Testis (tissue), 3 donors: ENCODE results near the gene PCED1A. TPM values are rescaled to one million over a fixed set of nuclear protein-coding genes. Genes with fewer than 3 reads are reported as not detected.
A peak's percentile ranks its signal among the peaks of the same experiment; 100 is the strongest.

Experiments
- DNase-seq: peaks from one replicate; pipeline ENCODE4 v3.0.0-alpha.2; 2019
- H3K27ac ChIP-seq, 2 donors: fragments of 200-600 bp; sonication (generic); one replicate each; pipeline ENCODE4 v1.5.1; 2019
- H3K27me3 ChIP-seq: fragments of 200-600 bp; sonication (generic); one replicate; pipeline ENCODE4 v1.5.1; 2019
- H3K36me3 ChIP-seq: fragments of 200-600 bp; sonication (generic); one replicate; pipeline ENCODE4 v1.5.1; 2017; ENCODE audit warnings: low read depth; ENCODE audit errors: missing control alignments
- H3K4me1 ChIP-seq: fragments of 200-600 bp; sonication (generic); one replicate; pipeline ENCODE4 v1.5.1; 2019
- H3K4me3 ChIP-seq, 2 donors: fragments of 200-600 bp; sonication (generic); one replicate each; pipeline ENCODE4 v1.5.1; 2017 to 2019
- H3K9me3 ChIP-seq: fragments of 200-600 bp; sonication (generic); one replicate; pipeline ENCODE4 v1.5.1; 2017
- CTCF ChIP-seq, 3 experiments: fragments of 450-650 bp in 2 of 3; fragments of 200-600 bp in 1 of 3; sonication (generic) in 1 of 3; IDR thresholded peaks; one replicate each; pipeline ENCODE4 v1.5.1; 2016 to 2019; ENCODE audit warnings: antibody characterized with exemption in 3 of 3, mild to moderate bottlenecking in 2 of 3, moderate library complexity in 1 of 3
- POLR2A ChIP-seq: fragments of 450-650 bp; IDR thresholded peaks from one replicate; pipeline ENCODE4 v1.6.1; 2017; ENCODE audit warnings: antibody characterized with exemption, mild to moderate bottlenecking, moderate library complexity
- WGBS, 2 donors: methylation state at CpG; one replicate each; pipeline ENCODE4 v1.1.5; 2018; 5-methylcytosine and 5-hydroxymethylcytosine counted together
- intact Hi-C: fragments of 100-400 bp; cut with DNase I; formaldehyde crosslinking; loops from one replicate; pipeline ENCODE4 v1.15.1; 2023; ENCODE audit warnings: low total_unique reads
- polyA plus RNA-seq: library from polyadenylated mRNA; stranded (reverse); fragments of 350-450 nt; fragmentation: Illumina TruSeq; extraction: RNeasy Lipid Tissue Mini Kit (QIAGEN cat#74804); gene quantifications from one replicate; pipeline ENCODE4 v1.2.3, GENCODE V29; 2014; ENCODE audit warnings: low read depth, low replicate concordance; ENCODE audit not compliant: insufficient read depth
- total RNA-seq, 2 donors: library from RNA; depleted of rRNA; stranded (reverse); fragments of >200 nt; gene quantifications; one replicate each; pipeline ENCODE4 v1.2.3, GENCODE V29; 2016

Gene PCED1A
- total and polyA plus RNA-seq, 3 donors from 2014 or later = 20.8 to 51.1 (median 46.0) TPM

GRCh38 chr20:2817891-2818595, 22.4 kb downstream of the PCED1A start:
- Histone ChIP-seq H3K27ac (no peak overlapping the region), H3K9me3 (no peaks in the 10 kb centered on the region), H3K4me1 (peaks cover 11% of the 10 kb centered on the region), H3K27me3 (no peaks in the 10 kb centered on the region), H3K4me3 (no peak overlapping the region), H3K36me3 (no peaks in the 10 kb centered on the region)
- WGBS, 2 donors = 74 to 84% methylated on average over 7 of the region's 7 CpGs
- no peak for TF ChIP-seq CTCF (IDR thresholded peaks at IDR 0.05)
- no peak for TF ChIP-seq POLR2A
- peak; percentile 14 for DNase-seq
- intact Hi-C loops = no loop called here

- Histone ChIP-seq H3K27ac (no peak overlapping the region), H3K9me3 (no peaks in the 10 kb centered on the region), H3K27me3 (no peaks in the 10 kb centered on the region), H3K4me3 (no peak overlapping the region), H3K36me3 (no peaks in the 10 kb centered on the region), H3K4me1 (peaks cover 11% of the 10 kb centered on the region)
- TF ChIP-seq POLR2A (no peak), CTCF (IDR thresholded peaks at IDR 0.05) (no peak)
- no peak for DNase-seq
- WGBS, 2 donors = 94% methylated on average over 2 of the region's 2 CpGs
- intact Hi-C loops = no loop called here
Observed at GRCh38 chr20:2817341-2817726, 23.1 kb downstream of the PCED1A start.

GRCh38 chr20:2816583-2817340, 23.7 kb downstream of the PCED1A start:
- Histone ChIP-seq H3K36me3 (no peaks in the 10 kb centered on the region), H3K4me3 (no peak overlapping the region), H3K9me3 (no peaks in the 10 kb centered on the region), H3K4me1 (peaks cover 11% of the 10 kb centered on the region), H3K27me3 (no peaks in the 10 kb centered on the region), H3K27ac (no peak overlapping the region)
- intact Hi-C loops = no loop called here
- 90 to 91% methylated on average over 8 to 13 of the region's 20 CpGs for WGBS, 2 donors
- DNase-seq = no peak
- TF ChIP-seq POLR2A = no peak
- TF ChIP-seq CTCF (IDR thresholded peaks at IDR 0.05) = no peak

GRCh38 chr20:2816030-2816582, 24.3 kb downstream of the PCED1A start, which contains the start of gene TMEM239:
Gene TMEM239 (plus strand): TSS chr20:2816364. CDS start chr20:2816555, 191 bp downstream.
- H3K36me3 ChIP-seq = no peaks in the 10 kb centered on the region
- TF ChIP-seq POLR2A (no peak), CTCF (IDR thresholded peaks at IDR 0.05) (no peak)
- H3K9me3 ChIP-seq = no peaks in the 10 kb centered on the region
- no peaks in the 10 kb centered on the region for H3K27me3 ChIP-seq
- peaks cover 11% of the 10 kb centered on the region for H3K4me1 ChIP-seq
- no peak for DNase-seq
- intact Hi-C loops = no loop called here
- H3K27ac ChIP-seq = no peak within 1 kb of the TSS
- WGBS, 2 donors = 70 to 82% methylated on average over 9 to 10 of the region's 10 CpGs
- H3K4me3 ChIP-seq = no peak within 1 kb of the TSS
